H1 (cell line): ENCODE data around the gene ZNF747. TPM values are rescaled to one million over a fixed set of nuclear protein-coding genes. Genes with fewer than 3 reads are reported as not detected.

Experiments used
- ATF3 ChIP-seq: IDR thresholded peaks from 2 replicates; pipeline ENCODE4 v1.6.1; 2011; ENCODE audit warnings: low read depth, mild to moderate bottlenecking, low read length; ENCODE audit not compliant: insufficient read depth
- BRCA1 ChIP-seq: IDR thresholded peaks from 2 replicates; pipeline ENCODE4 v1.6.1; 2012; ENCODE audit warnings: low read depth, low read length, improper control_type of control experiment
- CHD1 ChIP-seq: IDR thresholded peaks from 2 replicates; pipeline ENCODE4 v1.6.1; 2012; ENCODE audit warnings: low read depth, low read length, improper control_type of control experiment
- CHD7 ChIP-seq: fragments of 300-600 bp; sonication (generic); IDR thresholded peaks from 2 replicates; pipeline ENCODE4 v1.7.1; 2012; ENCODE audit warnings: low read length, moderate library complexity, mild to moderate bottlenecking, inconsistent platforms; ENCODE audit not compliant: insufficient replicate concordance
- CTBP2 ChIP-seq: IDR thresholded peaks from 2 replicates; pipeline ENCODE4 v1.7.0; 2011; ENCODE audit warnings: borderline replicate concordance, mild to moderate bottlenecking, moderate library complexity, mixed read lengths, low read length; ENCODE audit not compliant: insufficient read depth, insufficient read length
- NANOG ChIP-seq: IDR thresholded peaks from 2 replicates; pipeline ENCODE4 v1.6.1; 2011; ENCODE audit warnings: low read length, low read depth, mild to moderate bottlenecking, inconsistent platforms; ENCODE audit not compliant: insufficient read depth, poor library complexity, severe bottlenecking
- PHF8 ChIP-seq: fragments of 200-600 bp; sonication (generic); conservative IDR thresholded peaks from 2 replicates; pipeline ENCODE4 v1.7.1; 2012; ENCODE audit warnings: low read depth, mild to moderate bottlenecking, inconsistent platforms, low read length, moderate library complexity
- POLR2AphosphoS5 ChIP-seq: IDR thresholded peaks from 2 replicates; pipeline ENCODE4 v1.6.1; 2011; ENCODE audit warnings: low read depth, low read length
- POU5F1 ChIP-seq: IDR thresholded peaks from 2 replicates; pipeline ENCODE4 v1.6.1; 2011; ENCODE audit warnings: low read depth, mild to moderate bottlenecking, low read length, moderate library complexity
- SP4 ChIP-seq: IDR thresholded peaks from 2 replicates; pipeline ENCODE4 v1.6.1; 2012; ENCODE audit warnings: low read length, inconsistent platforms
- TBP ChIP-seq: IDR thresholded peaks from 2 replicates; pipeline ENCODE4 v1.6.1; 2011; ENCODE audit warnings: low read depth, low read length, improper control_type of control experiment
- TEAD4 ChIP-seq: IDR thresholded peaks from 2 replicates; pipeline ENCODE4 v1.6.1; 2012; ENCODE audit warnings: low read depth, low read length, inconsistent platforms, mixed read lengths
- polyA plus RNA-seq, 7 experiments: library from polyadenylated mRNA; depleted of rRNA in 3 of 7; stranded (reverse) in 5 of 7; unstranded in 2 of 7; fragments of >200 nt in 5 of 7; fragments of 200-250 nt in 2 of 7; gene quantifications; 1 replicate in 5 of 7; 2 replicates in 1 of 7; 4 replicates in 1 of 7; pipeline versions ENCODE4 v1.2.1 to v1.2.3, GENCODE V29; 2011 to 2013; ENCODE audit warnings: missing spikeins in 2 of 7, mixed read lengths in 2 of 7
- total RNA-seq: library from RNA; stranded (reverse); fragmentation: NEBNext Ultra II Directional; extraction: Animal tissue kit (Norgen Biotek cat#: 25700); gene quantifications from 2 replicates; pipeline ENCODE4 v1.2.1, GENCODE V29; 2021

Gene ZNF747
- total and polyA plus RNA-seq, 2 of the 8 experiments (the other 6 are each of a cell fraction or from before 2014, with no cell fraction given): 9.9 to 10.3 TPM

- TF ChIP-seq CHD7 (no peak), POLR2AphosphoS5 (no peak), ATF3 (no peak), TBP (no peak), POU5F1 (no peak), BRCA1 (no peak), SP4 (no peak), NANOG (no peak), CHD1 (no peak), CTBP2 (no peak), TEAD4 (no peak), PHF8 (no peak)
Observed at GRCh38 chr16:30566531-30566930, 31.9 kb upstream of the ZNF747 start (continued).
